Spleen (tissue), 13 donors: Measurements from ENCODE around the gene PHC2. TPM values are rescaled to one million over a fixed set of nuclear protein-coding genes. Genes with fewer than 3 reads are reported as not detected.

Source experiments
- DNase-seq: peaks from one replicate; pipeline ENCODE4 v3.0.0-alpha.2; 2020
- H3K27ac ChIP-seq, 8 donors: fragments of 200-600 bp; sonication (generic) in 7 of 8; 1 replicate in 4 of 8; 2 replicates in 4 of 8; pipeline versions ENCODE4 v1.5.0 to v1.8.0; 2016 to 2021; ENCODE audit warnings: inconsistent platforms in 4 of 8, mild to moderate bottlenecking in 4 of 8, moderate library complexity in 1 of 8
- H3K27me3 ChIP-seq, 7 donors: fragments of 200-600 bp; sonication (generic) in 6 of 7; replicated peaks in 1 of 7; 1 replicate in 4 of 7; 2 replicates in 3 of 7; pipeline versions ENCODE4 v1.5.0 to v1.8.0; 2016 to 2021; ENCODE audit warnings: inconsistent platforms in 3 of 7, mild to moderate bottlenecking in 1 of 7
- H3K36me3 ChIP-seq, 6 donors: fragments of 200-600 bp; sonication (generic) in 5 of 6; 1 replicate in 4 of 6; 2 replicates in 2 of 6; pipeline versions ENCODE4 v1.5.0 to v1.8.0; 2016 to 2021; ENCODE audit warnings: inconsistent platforms in 2 of 6
- H3K4me1 ChIP-seq, 6 donors: fragments of 200-600 bp; sonication (generic) in 5 of 6; 1 replicate in 3 of 6; 2 replicates in 3 of 6; pipeline versions ENCODE4 v1.5.0 to v1.8.0; 2016 to 2021; ENCODE audit warnings: inconsistent platforms in 3 of 6
- H3K4me3 ChIP-seq, 8 donors: fragments of 200-600 bp; sonication (generic) in 7 of 8; 1 replicate in 4 of 8; 2 replicates in 4 of 8; pipeline versions ENCODE4 v1.5.0 to v1.8.0; 2016 to 2021; ENCODE audit warnings: inconsistent platforms in 4 of 8, mild to moderate bottlenecking in 4 of 8, moderate library complexity in 2 of 8
- H3K9me3 ChIP-seq, 8 donors: fragments of 200-600 bp; sonication (generic) in 7 of 8; 1 replicate in 4 of 8; 2 replicates in 4 of 8; pipeline versions ENCODE4 v1.5.0 to v1.8.0; 2016 to 2021; ENCODE audit warnings: inconsistent platforms in 4 of 8
- CTCF ChIP-seq, 11 experiments: fragments of 200-600 bp in 7 of 11; fragments of 450-650 bp in 4 of 11; sonication (generic) in 4 of 11; IDR thresholded peaks in 8 of 11; conservative IDR thresholded peaks in 3 of 11; 1 replicate in 7 of 11; 2 replicates in 4 of 11; pipeline versions ENCODE4 v1.4.0 to v1.8.0; 2016 to 2021; ENCODE audit warnings: antibody characterized with exemption in 11 of 11, inconsistent platforms in 4 of 11, mild to moderate bottlenecking in 1 of 11
- POLR2A ChIP-seq, 3 donors: fragments of 450-650 bp; IDR thresholded peaks; one replicate each; pipeline ENCODE4 v1.5.1; 2017; ENCODE audit warnings: antibody characterized with exemption in 3 of 3, mild to moderate bottlenecking in 1 of 3
- POLR2AphosphoS5 ChIP-seq, 3 donors: sonication (generic); formaldehyde crosslinking; IDR thresholded peaks; one replicate each; pipeline ENCODE4 v1.5.1; 2017; ENCODE audit warnings: antibody characterized with exemption in 3 of 3
- WGBS, 5 donors: extraction: QIAGEN DNeasy Blood & Tissue Kit in 3 of 5; methylation state at CpG; one replicate each; pipeline versions ENCODE4 v1.1.5 to v1.1.7; 2013 to 2018; 5-methylcytosine and 5-hydroxymethylcytosine counted together
- intact Hi-C: fragments of 100-400 bp; cut with DNase I; formaldehyde crosslinking; loops from one replicate; pipeline ENCODE4 v1.15.0; 2023; ENCODE audit warnings: low total_unique reads
- long read RNA-seq, 2 donors: transcript quantifications; one replicate each; lab custom pipeline, GENCODE V29; 2026
- polyA plus RNA-seq, 3 donors: library from polyadenylated mRNA; stranded (reverse); fragments of 200-250 nt; gene quantifications; one replicate each; pipeline ENCODE4 v1.2.1, GENCODE V29; 2013
- total RNA-seq, 7 donors: library from RNA; depleted of rRNA in 3 of 7; stranded (reverse); fragments of >200 nt in 3 of 7; fragmentation: NEBNext Ultra II Directional in 4 of 7; extraction: Animal tissue kit (Norgen Biotek cat#: 25700) in 4 of 7; gene quantifications; one replicate each; pipeline versions ENCODE4 v1.1.0 to v1.2.1, GENCODE V29; 2016 to 2021
- donor health status: healthy with polysubstance abuse.
- donor health status: DM: no; HTN: no; CAD: no; lungs with moderate emphysema.
- donor health status: DM: no; HTN: no; CAD: no.
- donor health status: Bipolar disorder and iron deficiency.
- donor health status: healthy.
- donor health status: DM: no; HTN: no; CAD: no.
- donor health status: DM: yes; HTN: yes; CAD: no.

Gene PHC2
- total RNA-seq (100 to 1,000 TPM; 105 to 272 (median 148) TPM), polyA plus RNA-seq (100 to 1,000 TPM in 1 of 3 donors, 10 to 100 TPM in 2; 51.1 to 101 (median 53.3) TPM)
- long read RNA-seq, donor 1, transcript PHC2-202 (7 exons, 2,550 nt): major isoform, 12 of 20 reads
- long read RNA-seq, donor 1, partial matches to known transcripts: 0 of 20 reads
- long read RNA-seq, donor 1, other reads (novel, unspliced or antisense): 8 of 20 reads
- long read RNA-seq, donor 2, transcript PHC2-202 (7 exons, 2,550 nt): major isoform, 14 of 14 reads
- long read RNA-seq, donor 2, partial matches to known transcripts: 0 of 14 reads
- long read RNA-seq, donor 2, other reads (novel, unspliced or antisense): 0 of 14 reads

- Histone ChIP-seq H3K4me1 (peaks cover 7 to 59% (median 46%) of the 10 kb centered on the region in 6 donors), H3K36me3 (no peaks in the 10 kb centered on the region), H3K27me3 (peaks cover 0 to 23% (median 0%) of the 10 kb centered on the region in 7 donors), H3K27ac (peak within 1 kb of the TSS; percentile 23 to 88 (median 71)), H3K9me3 (no peaks in the 10 kb centered on the region), H3K4me3 (peak within 1 kb of the TSS; percentile 56 to 95 (median 71))
- intact Hi-C loops: no loop called here
- DNase-seq: peak; percentile 97
- 1 to 3% (median 2%) methylated on average over 30 to 91 of the region's 91 CpGs for WGBS, 5 donors
- peak; percentile 74 to 87 (median 82) for TF ChIP-seq POLR2AphosphoS5 (IDR thresholded peaks at IDR 0.05)
- TF ChIP-seq POLR2A (IDR thresholded peaks at IDR 0.05): no peak
- TF ChIP-seq CTCF (IDR thresholded peaks at IDR 0.05 in 8 of 11, conservative IDR thresholded peaks at IDR 0.05 in 3 of 11): peak in 8 of 11 experiments; percentile 27 to 70 (median 54)
Measured at GRCh38 chr1:33430692-33431593, at the start of gene PHC2. PHC2 (minus strand) TSS chr1:33431095; CDS start chr1:33375539, 55,556 bp downstream.

- DNase-seq: no peak
- TF ChIP-seq CTCF (IDR thresholded peaks at IDR 0.05 in 8 of 11, conservative IDR thresholded peaks at IDR 0.05 in 3 of 11) (no peak), POLR2AphosphoS5 (IDR thresholded peaks at IDR 0.05) (no peak), POLR2A (IDR thresholded peaks at IDR 0.05) (no peak)
- no peak overlapping the region for H3K27ac ChIP-seq
- no peak overlapping the region for H3K4me3 ChIP-seq
- intact Hi-C loops: no loop called here
- peaks cover 0 to 36% (median 11%) of the 10 kb centered on the region in 6 donors for H3K36me3 ChIP-seq
- H3K27me3 ChIP-seq: no peaks in the 10 kb centered on the region
- WGBS, 5 donors: 59 to 69% (median 60%) methylated on average over 4 of the region's 4 CpGs
- H3K9me3 ChIP-seq: no peaks in the 10 kb centered on the region
- H3K4me1 ChIP-seq: peaks cover 9 to 36% (median 16%) of the 10 kb centered on the region in 6 donors
Measured at GRCh38 chr1:33477451-33477850, 46.6 kb upstream of the PHC2 start.

- no peaks in the 10 kb centered on the region for H3K27me3 ChIP-seq
- intact Hi-C loops: loop anchor here (5.0 kb wide), 1 partner anchor 177 kb away; no protein-coding TSS in a partner anchor
- no peaks in the 10 kb centered on the region for H3K9me3 ChIP-seq
- TF ChIP-seq POLR2A (IDR thresholded peaks at IDR 0.05): no peak
- TF ChIP-seq POLR2AphosphoS5 (IDR thresholded peaks at IDR 0.05): peak in 1 of 3 donors; percentile 47
- no peak for TF ChIP-seq CTCF (IDR thresholded peaks at IDR 0.05 in 8 of 11, conservative IDR thresholded peaks at IDR 0.05 in 3 of 11)
- no peak overlapping the region for H3K4me3 ChIP-seq
- H3K27ac ChIP-seq: peak overlapping the region in 6 of 8 donors; percentile 46 to 82 (median 76)
- peaks cover 18 to 62% (median 35%) of the 10 kb centered on the region in 6 donors for H3K4me1 ChIP-seq
- H3K36me3 ChIP-seq: peaks cover 0 to 2% (median 0%) of the 10 kb centered on the region in 6 donors
- no peak for DNase-seq
Measured at GRCh38 chr1:33473900-33474299, 43.0 kb upstream of the PHC2 start.
